T-helper 2 cell treated with Interferon-gamma antibody and Interleukin-4, amounts not matched to agents 100 ng/mL and 5 ng/mL, for 36 hours (primary cell): ENCODE results near the gene BBS10. TPM values are rescaled to one million over a fixed set of nuclear protein-coding genes. Genes with fewer than 3 reads are reported as not detected.
"Not testable (repeated sequence)": the region's sequence is repeated elsewhere in the genome, so short reads cannot be mapped to it uniquely, and the experiment has no call there.

ENCODE experiments used
- intact Hi-C: fragments of 100-400 bp; cut with micrococcal nuclease; formaldehyde crosslinking; loops from one replicate; pipeline ENCODE4 v1.15.1; 2023
- total RNA-seq: library from RNA; stranded (reverse); gene quantifications from 2 replicates; pipeline ENCODE4 v1.2.3, GENCODE V29; 2022

BBS10 gene
- total RNA-seq, result 3.3 and 3.7 TPM in 2 replicates

DNA sequence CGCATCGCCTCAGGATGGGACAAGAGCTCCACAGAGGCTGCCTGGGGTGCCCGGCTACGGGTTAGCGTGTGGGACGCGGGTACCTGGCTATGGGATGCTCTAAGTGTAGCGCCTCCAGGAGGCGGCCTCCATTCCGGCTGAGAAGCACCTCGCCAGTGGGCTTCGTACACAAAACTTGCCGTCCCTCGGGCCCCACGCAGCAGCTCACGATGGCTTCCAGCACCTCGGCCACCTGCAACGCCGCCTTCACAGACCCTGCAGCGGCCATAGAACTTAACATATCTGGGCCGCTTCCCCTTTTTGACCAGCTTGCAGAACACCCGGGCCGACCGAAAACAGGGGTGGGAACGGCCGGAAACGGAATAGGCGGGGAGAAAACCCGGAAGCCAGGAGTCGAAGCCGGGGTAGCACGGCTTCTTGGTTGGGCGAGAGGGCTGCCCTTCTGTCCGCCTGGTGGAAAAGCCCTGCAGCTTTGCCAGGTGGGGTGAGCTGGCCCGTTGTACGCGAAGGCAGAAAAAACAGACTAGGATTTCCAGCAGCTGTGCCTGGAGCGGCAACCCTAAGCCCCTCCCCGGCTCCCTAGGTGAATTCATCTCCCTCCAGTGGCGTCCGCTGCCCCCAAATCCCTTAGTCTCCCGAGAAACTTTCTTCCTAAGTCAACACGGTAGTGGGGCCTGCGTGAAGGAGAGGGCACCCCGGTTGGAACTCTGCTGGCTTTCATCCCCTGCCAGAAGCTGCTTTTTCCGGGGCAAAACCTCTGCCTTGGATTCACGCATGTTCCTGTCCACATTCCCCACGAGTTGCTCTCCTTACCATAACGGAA is at the start of gene BBS10:
BBS10 (minus strand) TSS at position 337 of the 823 bp plus-strand sequence; CDS start at position 280, 57 bp downstream.
- intact Hi-C loops, result loop anchor here (1.0 to 10.0 kb wide), 9 partner anchors 105 to 837 kb away; partner anchors contain the start of genes KRR1, NAP1L1, OSBPL8 and PHLDA1

DNA sequence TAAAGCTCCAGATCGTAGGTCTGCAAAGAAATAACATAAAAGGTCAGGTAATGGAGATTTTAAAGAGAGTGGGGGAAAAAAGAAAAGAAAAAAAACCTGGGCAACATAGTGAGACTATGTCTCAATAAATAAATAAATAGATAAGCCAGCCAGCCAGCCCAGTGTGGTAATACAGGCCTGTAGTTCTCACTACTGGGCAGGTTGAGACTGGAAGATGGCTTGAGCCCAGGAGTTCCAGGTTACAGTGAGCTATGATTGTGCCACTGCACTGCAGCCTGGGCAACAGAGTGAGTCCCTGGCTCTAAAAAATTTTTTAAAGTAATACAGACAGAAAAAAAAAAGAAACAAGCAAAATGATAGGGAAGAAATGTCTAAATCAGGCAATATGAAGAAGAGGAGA is 43.2 kb upstream of the BBS10 start:
- intact Hi-C loops, result no loop called here

DNA sequence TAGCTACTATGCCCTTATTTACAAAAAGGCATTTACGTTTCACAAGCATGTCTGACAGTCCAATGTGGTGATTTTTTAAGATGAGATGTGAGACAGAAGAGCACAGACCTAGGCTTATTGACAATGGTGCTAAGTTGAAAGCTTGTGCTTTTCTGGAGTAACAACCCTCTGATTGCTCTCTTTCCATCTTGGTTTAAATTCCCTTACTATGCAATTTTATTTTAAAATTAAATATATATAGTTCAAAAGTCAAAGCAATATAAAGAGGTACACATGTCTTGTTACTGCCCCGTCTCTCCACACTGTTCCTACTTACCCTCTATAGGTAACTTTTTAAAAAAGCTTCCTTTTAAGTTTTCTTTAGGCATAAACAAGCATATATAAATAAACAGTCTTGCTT is 39.4 kb upstream of the BBS10 start:
- intact Hi-C loops, result no loop called here

DNA sequence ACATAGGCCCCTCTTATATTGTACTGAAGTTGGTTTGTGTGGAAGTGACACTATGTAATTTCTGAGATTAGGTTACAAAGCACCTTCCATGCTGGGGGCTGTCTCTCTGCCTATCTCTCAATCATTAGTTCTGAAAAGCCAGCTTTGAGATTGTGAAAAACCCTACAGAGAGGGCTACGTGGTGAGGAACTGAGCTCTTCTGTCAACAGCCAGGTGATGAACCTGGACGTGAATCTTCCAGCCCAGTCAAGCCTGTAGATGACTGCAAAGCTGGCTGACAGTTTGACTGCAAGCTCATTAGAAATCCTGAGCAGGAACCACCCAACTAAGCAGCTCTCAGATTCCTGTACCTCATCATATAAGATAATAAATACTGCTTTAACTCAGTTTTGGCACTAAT is 36.3 kb upstream of the BBS10 start:
- intact Hi-C loops, result no loop called here

DNA sequence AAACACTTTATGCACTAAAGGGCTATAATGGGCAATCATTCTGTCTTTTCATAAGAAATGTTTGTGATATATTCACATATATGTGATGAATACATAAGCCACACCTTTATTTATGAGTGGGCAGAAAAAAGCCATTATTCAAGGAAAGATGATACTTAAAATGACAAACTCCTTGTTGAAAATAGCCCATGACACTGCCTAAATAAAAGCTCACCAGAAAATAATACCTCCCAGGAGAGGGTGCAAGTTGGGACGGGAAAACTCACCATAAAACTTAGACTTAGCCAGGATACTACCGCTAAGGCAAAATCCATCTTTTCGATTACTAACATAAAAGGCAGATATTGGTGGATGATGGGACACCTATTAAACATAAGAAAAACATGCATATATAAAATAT is 35.8 kb upstream of the BBS10 start:
- intact Hi-C loops, result no loop called here

DNA sequence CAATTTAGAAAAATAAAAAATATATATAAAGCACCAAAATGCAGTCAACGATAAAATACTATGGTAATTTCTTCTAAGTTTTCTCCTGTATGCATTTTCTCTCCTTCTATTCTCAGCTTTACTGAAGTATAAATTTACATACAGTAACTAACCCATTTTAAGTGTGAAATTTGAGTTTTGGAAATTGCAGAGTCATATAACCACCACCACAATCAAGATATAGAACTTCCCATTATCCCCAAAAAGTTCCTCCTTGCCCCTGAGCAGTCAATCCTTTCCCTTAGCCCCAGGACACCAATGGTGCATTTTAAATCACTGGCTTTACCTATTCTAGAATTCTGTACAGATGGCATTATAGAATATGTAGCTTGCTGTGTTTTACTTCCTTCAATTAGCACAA is 31.0 kb upstream of the BBS10 start:
- intact Hi-C loops, result no loop called here

DNA sequence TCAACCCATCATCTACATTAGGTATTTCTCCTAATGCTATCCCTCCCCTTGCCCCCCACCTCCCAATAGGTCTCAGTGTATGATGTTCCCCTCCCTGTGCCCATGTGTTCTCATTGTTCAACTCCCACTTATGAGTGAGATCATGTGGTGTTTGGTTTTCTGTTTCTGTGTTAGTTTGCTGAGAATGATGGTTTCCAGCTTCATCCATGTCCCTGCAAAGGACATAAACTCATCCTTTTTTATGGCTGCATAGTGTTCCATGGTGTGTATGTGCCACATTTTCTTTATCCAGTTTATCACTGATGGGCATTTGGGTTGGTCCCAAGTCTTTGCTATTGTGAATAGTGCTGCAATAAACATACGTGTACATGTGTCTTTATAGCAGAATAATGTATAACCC is 28.7 kb upstream of the BBS10 start:
- intact Hi-C loops, result not testable (repeated sequence)

DNA sequence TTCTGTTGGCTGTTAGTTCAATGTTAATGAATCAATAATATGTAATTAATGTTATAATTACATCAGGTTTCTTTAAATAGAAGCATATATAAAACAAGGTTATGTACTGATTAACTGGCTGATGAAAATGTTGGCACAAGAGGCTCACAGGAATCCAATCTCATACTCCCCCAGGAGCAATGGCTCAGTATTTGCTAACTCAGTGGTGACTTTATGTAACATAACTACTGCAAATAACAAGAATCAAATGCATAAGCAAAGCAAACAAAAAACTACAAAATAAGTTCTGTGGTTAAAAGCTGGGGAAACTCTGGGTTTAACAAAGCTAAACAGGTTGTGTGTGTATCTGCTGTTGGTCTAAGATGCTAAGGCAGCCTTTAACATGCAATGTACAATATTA is 27.7 kb upstream of the BBS10 start:
- intact Hi-C loops, result no loop called here

DNA sequence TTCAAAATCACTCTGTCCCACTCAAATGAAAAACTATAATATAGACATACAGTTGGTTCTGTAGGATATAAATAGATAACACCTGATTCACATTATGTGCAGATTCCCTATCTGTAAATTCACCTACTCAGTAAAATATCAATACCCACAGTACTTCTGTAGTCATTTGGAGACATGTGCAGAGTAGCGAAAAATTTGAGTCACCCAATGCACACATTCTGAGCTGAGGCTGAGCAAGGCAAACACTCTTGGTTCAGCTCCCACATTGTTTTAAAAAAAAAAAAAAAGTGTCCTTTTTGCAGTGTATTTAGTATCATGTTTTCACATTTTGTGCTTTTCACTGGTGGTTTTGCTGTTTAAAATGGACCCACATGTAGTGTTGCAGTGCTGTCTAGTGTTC is 27.3 kb upstream of the BBS10 start:
- intact Hi-C loops, result no loop called here

DNA sequence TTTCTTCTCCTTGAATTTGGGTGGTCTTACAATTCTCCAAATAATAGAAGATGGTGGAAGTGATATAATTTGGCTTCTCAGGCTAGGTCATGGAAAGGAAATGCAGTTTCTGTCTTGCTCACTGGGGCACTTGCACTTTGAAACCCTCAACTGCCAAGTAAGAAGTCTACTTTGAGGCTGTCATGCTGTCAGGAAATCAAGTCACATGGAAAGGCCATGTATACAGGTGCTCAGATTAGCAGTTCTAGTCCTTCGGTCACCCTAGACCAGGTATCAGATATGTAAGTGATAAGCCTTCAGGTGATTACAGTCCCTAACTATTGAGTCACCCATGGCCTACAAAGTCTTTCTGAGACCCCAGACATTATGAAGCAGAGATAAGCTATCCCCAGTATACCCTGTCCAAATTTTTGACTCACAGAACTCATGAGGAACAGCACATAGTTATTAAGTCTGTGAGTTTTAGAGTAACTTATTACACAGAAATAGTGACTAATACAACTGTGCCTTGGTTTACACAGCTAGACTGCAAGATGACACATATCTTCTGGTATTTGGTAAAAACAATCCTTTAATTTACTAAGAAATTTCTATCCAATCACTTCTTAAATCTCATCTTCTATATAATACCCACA is 26.3 kb upstream of the BBS10 start:
- intact Hi-C loops, result no loop called here

DNA sequence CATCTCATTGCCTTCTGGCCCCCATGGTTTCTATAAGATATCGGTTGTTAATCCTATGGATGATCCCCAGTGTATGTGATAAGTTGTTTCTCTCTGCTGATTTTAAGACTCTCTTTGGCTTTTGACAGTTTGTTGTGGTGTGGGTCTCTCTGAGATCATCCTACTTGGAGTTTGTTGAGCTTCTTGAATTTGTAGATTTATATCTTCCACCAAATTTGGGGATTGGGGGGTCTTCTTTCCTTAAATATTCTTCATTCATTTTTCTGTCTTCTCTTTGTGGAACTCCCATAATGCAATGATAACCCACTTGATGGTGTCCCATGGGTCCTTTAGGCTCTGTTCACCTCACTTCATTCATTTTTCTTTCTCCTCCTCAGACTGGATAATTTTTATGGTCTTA is 20.0 kb upstream of the BBS10 start:
- intact Hi-C loops, result no loop called here

DNA sequence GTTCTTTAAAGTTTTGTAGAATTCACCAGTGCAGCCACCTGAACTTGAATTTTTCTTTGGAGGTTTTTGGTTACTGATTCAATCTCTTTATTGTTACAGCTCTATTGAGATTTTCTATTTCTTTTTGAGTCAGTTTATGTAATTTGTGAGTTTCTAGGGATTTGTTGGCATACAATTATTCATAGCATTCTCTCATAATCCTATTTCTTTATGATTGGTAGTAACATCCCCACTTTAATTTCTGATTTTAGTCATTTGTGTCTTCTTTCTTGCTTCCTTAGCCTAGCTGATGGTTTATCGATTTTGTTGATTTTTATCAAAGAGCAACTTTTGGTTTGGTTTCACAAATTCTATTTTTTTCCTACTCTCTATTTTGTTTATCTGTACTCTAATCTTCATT is 17.9 kb upstream of the BBS10 start:
- intact Hi-C loops, result no loop called here

DNA sequence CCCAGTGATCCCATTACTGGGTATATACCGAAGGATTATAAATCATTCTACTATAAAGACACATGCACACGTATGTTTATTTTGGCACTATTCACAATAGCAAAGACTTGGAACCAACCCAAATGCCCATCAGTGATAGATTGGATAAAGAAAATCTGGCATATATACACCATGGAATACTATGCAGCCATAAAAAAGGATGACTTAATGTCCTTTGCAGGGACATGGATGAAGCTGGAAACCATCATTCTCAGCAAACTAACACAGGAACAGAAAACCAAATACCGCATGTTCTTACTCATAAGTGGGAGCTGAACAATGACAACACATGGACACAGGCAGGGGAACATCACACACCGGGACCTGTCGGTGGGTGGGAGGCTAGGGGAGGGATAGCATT is 15.9 kb upstream of the BBS10 start:
- intact Hi-C loops, result not testable (repeated sequence)

DNA sequence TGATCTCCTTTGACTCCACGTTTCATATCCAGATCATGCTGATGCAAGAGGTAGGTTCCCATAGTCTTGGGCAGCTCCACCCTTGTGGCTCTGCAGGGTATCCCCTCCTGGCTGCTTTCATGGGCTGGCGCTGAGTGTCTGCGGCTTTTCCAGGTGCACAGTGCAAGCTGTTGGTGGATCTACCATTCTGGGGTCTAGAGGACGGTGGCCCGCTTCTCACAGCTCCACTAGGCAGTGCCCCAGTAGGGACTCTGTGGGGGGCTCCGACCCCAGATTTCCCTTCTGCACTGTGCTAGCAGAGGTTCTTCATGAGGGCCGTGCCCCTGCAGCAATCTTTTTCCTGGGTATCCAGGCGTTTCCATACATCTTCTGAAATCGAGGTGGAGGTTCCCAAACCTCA is 12.1 kb upstream of the BBS10 start:
- intact Hi-C loops, result no loop called here

DNA sequence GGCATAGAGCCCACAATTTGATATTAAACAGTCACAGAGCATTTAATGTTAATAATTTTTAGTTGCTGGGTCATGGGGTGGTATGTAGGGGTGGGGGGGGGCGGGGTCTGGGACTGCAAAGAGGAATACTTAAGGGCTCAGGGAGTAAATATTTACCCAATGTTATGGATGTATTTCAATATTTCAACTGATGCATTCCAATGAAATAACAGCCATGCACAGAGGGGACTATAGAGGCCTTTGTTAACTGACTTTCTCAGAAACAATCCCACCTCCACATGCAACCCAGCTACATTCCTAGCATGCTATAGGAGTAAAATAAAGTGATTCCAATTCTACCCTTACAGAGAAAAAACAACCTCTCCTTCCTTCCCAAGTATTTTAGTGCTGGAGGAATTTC is 7.9 kb upstream of the BBS10 start:
- intact Hi-C loops, result no loop called here

DNA sequence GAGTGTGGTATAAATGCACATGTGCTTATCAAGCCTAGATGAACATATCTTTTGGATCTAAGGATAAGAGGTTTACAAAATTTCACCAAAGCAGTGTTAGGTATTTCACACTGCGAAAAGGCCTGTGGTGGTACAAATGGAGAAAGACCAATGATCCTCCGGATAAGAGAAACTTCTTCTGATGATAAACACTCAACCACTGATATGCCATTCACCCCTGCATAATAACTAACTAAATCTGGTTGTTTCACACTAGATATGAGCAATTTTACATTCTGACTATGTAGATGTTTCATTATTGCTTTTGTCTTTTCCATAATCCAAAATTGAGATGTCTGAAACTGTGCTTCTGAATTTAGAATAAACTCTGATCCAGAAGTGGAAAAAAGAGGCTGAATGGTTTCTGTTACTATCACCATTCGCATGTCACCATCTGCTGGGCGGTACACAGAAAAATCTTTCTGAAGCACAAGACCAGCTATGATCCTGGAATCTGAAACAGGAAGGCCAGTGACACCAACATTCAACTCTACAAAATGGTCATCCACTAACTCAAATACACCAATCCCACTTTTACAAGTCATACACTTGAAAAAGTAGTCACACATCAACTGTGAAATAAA is 1.3 kb downstream of the BBS10 start:
- intact Hi-C loops, result loop anchor here (5.0 to 10.0 kb wide), 3 partner anchors 240 to 418 kb away; partner anchors contain the start of genes PHLDA1 and ZDHHC17

DNA sequence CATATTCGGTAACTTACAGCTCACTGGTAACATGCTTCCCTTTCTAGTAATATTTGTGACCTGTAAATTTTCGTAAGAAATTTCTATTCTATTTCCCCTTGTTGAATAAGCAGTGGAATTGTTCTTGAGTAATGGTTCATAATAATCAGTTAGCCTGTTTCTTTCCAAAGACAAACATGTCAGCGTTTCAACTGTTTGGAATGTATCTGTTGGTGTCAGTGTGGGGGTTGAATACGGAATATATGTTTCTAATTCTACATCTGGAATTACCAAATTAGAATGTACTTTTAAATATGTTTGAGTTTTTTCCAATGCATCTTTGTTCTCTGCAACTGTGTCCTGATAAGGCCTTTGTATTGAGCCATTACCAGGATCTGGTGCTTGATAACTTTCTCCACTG is 2.0 kb downstream of the BBS10 start:
- intact Hi-C loops, result loop anchor here (5.0 to 10.0 kb wide), 3 partner anchors 241 to 419 kb away; partner anchors contain the start of genes PHLDA1 and ZDHHC17

DNA sequence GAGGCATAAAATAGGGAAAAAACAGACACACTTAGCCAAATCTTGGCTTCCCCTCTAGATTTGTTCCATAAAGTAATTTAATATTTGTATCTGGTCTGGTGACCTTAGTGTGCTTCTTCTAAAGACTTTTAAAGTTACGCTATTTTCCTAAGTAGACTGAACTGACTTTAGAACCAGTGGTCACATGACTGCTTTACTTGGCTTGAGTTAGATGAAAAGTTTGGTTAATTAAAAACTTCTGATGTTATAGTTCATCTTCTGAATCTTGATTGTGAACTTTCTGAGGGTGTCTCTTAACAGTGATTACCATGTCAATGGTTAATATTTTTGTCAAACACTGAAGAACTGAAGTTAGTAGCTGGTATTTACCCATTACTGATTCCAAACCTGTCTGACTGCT is 2.6 kb downstream of the BBS10 start:
- intact Hi-C loops, result loop anchor here (5.0 to 10.0 kb wide), 3 partner anchors 242 to 419 kb away; partner anchors contain the start of genes PHLDA1 and ZDHHC17

DNA sequence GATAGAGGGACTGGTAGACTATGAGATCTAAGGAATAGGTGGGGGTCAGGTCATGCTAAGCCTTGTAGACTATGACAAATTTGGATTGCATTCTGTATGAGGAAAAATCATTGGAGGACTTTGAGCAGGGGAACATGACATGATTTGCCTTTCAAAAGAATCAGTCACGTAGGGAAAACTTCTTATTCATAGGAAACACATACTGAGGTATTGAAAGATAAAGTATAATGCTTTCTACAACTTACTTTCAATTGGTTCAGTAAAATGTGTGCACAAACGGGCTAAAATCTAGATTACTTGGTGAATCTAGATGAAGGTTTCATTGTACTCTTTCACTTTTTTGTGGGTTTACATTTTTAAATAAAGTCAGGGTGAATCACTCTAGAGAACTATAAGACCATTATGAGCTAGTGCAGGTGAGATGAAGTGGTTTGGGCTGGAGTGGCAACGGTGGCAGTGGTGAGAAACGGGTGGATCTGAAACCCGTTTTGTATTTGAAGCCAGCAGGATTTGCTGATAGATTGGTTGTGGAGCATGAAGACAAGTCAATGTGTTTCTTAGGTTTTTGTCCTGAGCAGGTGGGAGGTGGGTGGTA is 6.7 kb downstream of the BBS10 start:
- intact Hi-C loops, result loop anchor here (10.0 kb wide), 1 partner anchor 423 kb away; the partner anchor contains the start of gene ZDHHC17

DNA sequence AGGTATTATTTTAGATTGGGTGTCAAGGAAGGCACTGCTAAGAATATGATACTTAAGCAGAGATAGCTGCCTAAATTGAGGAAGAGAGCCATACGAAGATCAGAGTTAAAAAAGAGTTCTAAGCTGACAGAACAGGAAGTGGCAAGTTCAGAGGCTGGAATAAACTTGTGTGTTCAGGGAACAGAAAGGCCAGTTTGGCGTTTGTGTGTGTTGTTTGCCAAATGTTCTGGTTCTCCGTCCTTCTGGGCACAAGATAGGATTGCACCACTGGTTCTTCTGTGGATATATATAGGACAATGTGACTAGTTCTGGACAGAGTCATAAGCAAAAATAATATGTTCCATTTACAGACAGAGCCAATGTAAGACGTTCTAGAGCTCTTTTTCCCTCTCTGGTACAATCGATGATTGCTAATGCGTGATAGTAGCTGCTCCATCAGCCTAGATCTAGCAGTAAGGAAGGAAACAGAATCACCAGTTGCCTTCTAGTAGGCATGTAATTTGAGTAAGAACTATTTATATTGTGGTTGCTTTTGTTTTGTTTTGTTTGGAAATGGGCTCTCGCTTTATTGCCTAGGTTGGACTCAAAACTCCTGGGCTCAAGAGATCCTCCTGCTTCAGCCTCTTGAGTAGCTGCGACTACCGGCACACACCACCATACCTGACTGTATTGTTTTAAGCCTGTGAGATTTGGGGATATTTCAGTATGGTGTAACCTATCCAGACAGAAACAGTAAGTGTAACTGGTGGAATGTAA is 7.4 kb downstream of the BBS10 start:
- intact Hi-C loops, result loop anchor here (10.0 kb wide), 1 partner anchor 424 kb away; the partner anchor contains the start of gene ZDHHC17

DNA sequence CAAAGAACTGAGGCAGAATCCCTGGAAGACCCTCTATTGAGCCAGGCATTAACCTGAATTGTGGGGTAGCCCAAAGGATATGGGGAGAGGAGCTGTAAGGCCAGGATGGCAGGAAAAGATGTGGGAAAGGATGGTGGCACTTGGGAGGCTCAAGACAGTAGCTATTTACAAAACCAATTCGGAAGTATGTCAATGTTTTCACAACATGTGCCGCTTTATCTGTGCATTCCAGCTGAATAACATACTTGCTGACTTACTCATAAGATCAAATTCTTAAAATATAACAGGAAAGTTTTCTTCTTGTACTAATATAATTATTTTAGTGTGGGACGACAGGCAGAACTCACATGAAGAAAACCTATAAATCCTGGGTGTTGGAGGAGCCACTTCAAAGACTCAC is 10.6 kb downstream of the BBS10 start:
- intact Hi-C loops, result no loop called here
